Nephron progenitor cell (in vitro differentiated cells): ENCODE data around the gene CTRB2.

Source experiments
- DNase-seq: peaks from one replicate; pipeline ENCODE4 v3.0.0; 2021
- H3K27ac Mint-ChIP-seq: 2 replicates; pipeline ENCODE4 v1.8.0; 2021; ENCODE audit warnings: mild to moderate bottlenecking, moderate library complexity, mixed read lengths
- H3K27me3 Mint-ChIP-seq: 2 replicates; pipeline ENCODE4 v1.8.0; 2021; ENCODE audit warnings: mild to moderate bottlenecking, low read depth, mixed read lengths; ENCODE audit not compliant: poor library complexity
- H3K36me3 Mint-ChIP-seq: 2 replicates; pipeline ENCODE4 v1.8.0; 2021; ENCODE audit warnings: low read depth, mixed read lengths
- H3K4me1 Mint-ChIP-seq: 2 replicates; pipeline ENCODE4 v1.8.0; 2021; ENCODE audit warnings: mixed read lengths
- H3K4me3 Mint-ChIP-seq: 2 replicates; pipeline ENCODE4 v1.8.0; 2021; ENCODE audit warnings: mild to moderate bottlenecking, moderate library complexity, mixed read lengths
- H3K9me3 Mint-ChIP-seq: 2 replicates; pipeline ENCODE4 v1.8.0; 2021; ENCODE audit warnings: mild to moderate bottlenecking, moderate library complexity, mixed read lengths
- TF ChIP-seq, protein P1 (sequence below): fragments of 200-600 bp; sonication (generic); IDR thresholded peaks from 2 replicates; pipeline ENCODE4 v1.5.0; 2021; ENCODE audit warnings: antibody characterized with exemption

Gene CTRB2

DNA sequence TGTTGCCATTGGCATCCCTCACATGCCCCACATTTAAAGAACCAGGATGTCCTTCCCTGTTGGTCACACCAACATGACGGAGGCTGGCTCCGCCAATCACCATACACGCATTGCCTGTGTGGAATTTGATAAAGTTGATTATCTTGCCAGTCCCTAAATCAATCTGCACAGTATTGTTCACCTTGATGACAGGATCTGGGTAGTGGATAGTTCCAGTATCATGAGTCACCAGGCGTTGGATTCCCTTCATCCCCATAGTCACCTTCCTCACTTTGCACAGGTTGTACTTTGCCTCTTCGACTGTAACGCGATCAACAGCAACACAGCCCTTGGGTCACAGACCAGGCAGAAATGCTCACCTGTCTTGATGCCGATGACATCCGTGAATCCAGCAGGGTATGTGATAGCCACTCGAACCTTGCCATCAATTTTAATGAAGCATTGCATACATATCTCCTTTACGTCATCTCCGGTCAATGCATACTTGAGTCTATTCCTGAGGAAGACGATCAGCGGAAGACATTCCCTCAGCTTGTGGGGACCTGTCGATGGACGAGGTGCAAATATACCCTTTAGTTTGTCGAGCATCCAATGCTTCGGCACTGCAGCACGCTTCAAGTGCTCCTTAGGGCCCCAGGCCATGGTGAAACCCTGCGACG lies 14.2 kb downstream of the CTRB2 start:
- Mint-ChIP-seq H3K9me3 (peaks cover 11% of the 10 kb centered on the region), H3K36me3 (no peaks in the 10 kb centered on the region), H3K4me1 (peaks cover 8% of the 10 kb centered on the region), H3K4me3 (no peak overlapping the region), H3K27ac (no peak overlapping the region), H3K27me3 (peaks cover 17% of the 10 kb centered on the region)
- TF ChIP-seq, protein P1, sequence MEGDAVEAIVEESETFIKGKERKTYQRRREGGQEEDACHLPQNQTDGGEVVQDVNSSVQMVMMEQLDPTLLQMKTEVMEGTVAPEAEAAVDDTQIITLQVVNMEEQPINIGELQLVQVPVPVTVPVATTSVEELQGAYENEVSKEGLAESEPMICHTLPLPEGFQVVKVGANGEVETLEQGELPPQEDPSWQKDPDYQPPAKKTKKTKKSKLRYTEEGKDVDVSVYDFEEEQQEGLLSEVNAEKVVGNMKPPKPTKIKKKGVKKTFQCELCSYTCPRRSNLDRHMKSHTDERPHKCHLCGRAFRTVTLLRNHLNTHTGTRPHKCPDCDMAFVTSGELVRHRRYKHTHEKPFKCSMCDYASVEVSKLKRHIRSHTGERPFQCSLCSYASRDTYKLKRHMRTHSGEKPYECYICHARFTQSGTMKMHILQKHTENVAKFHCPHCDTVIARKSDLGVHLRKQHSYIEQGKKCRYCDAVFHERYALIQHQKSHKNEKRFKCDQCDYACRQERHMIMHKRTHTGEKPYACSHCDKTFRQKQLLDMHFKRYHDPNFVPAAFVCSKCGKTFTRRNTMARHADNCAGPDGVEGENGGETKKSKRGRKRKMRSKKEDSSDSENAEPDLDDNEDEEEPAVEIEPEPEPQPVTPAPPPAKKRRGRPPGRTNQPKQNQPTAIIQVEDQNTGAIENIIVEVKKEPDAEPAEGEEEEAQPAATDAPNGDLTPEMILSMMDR: no peak
- no peak for DNase-seq

DNA sequence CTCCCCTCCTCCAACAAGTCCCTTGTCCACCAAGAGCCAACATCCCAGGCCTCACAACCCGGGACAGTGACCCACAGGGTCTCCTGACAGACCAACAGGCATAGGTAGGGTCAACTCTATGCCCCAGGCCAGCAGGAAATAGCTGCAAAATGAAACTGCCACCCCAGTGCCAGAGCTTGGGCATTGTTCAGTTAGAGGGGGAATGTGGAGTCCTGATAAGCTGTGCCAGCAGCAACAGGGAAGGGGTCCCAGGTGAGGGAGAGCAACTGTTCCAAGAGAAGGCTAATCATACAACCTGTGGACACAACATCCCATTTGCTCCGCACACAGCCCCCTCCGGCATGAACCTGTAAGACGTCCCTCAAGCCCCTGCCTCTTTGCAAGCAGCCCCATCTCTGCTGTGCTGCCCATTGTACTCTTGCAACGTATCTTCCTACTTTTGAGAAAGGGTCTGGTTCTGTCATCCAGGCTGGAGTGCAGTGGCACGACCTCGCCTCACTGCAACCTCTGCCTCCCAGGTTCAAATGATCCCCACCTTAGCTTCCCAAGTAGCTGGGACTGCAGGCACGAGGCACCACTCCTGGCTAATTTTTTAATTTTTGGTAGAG lies 17.2 kb downstream of the CTRB2 start:
- no peak overlapping the region for H3K27ac Mint-ChIP-seq

DNA sequence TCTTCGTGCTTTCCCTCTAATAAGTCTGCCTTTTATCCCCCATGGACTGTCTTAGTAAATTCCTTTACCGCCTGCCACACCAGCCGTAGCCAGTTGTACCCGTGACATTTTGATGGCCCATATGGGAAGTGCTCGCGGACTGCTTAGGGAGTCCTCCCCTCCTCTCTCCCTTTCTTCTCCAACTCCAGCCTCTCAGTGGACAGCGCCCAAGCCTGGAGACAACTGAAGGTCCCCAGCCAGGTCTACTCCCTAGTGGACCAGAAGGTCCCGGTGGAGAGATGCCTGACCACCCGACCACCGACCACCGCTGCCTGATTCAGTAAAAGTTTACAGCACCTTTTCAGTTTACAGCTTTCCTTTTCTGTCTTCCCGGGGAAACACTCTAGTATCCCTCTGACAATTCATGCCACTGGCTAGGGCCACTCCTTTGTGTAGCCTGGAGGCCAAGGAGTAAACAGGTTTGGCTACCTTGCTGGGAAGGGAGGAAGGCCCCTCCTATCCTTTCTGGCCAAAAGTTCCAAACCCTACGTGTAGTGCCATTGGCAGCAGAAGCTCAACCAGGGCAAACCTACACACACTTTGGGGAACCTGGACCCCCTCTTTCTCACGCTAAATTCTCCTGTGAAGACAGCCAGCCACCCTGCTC lies 18.0 kb downstream of the CTRB2 start:
- TF ChIP-seq, protein P1: no peak
- Mint-ChIP-seq H3K36me3 (peaks cover 4% of the 10 kb centered on the region), H3K4me3 (no peak overlapping the region), H3K27me3 (peaks cover 13% of the 10 kb centered on the region), H3K9me3 (peaks cover 38% of the 10 kb centered on the region), H3K4me1 (peaks cover 7% of the 10 kb centered on the region), H3K27ac (no peak overlapping the region)
- DNase-seq: no peak

More for the DNA sequence above, 17.2 kb downstream of the CTRB2 start:
- DNase-seq: no peak
- TF ChIP-seq, protein P1: no peak
- Mint-ChIP-seq H3K4me1 (peaks cover 7% of the 10 kb centered on the region), H3K4me3 (no peak overlapping the region), H3K9me3 (peaks cover 34% of the 10 kb centered on the region), H3K36me3 (peaks cover 4% of the 10 kb centered on the region), H3K27me3 (peaks cover 13% of the 10 kb centered on the region)

DNA sequence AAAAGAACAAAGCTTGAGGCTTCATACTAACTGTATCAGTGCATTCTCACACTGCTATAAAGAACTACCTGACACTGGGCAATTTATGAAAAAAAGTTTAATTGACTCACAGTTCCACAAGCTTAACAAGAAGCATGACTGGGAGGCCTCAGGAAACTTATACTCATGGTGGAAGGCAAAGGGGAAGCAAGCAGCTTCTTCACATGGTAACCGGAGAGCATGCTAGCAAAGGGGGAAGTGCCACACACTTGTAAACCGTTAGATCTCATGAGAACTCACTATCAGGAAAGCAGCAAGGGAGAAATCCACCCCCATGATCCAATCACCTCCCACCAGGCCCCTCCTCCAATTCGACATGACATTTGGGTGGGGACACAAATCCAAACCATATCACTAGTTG lies 25.3 kb downstream of the CTRB2 start:
- Mint-ChIP-seq H3K9me3 (peaks cover 82% of the 10 kb centered on the region), H3K4me1 (no peaks in the 10 kb centered on the region), H3K36me3 (peaks cover 28% of the 10 kb centered on the region), H3K27me3 (peaks cover 7% of the 10 kb centered on the region), H3K27ac (no peak overlapping the region), H3K4me3 (no peak overlapping the region)
- no peak for DNase-seq
- TF ChIP-seq, protein P1: no peak

DNA sequence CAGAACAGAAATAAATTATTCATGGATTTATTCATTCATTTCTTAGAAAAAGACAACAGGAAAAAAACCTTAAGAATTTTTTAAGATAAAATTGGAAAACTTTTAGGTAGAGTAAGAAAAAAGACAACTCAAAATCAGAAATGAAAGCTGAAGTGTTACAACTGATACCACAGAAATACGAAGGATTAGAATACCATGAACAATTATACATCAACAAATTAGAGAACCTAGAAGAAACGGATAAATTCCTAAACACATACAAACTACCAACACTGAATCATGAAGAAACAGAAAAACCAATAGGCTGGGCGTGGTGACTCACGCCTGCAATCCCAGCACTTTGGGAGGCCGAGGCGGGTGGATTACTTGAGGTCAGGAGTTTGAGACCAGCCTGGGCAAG lies 27.8 kb downstream of the CTRB2 start:
- H3K4me1 Mint-ChIP-seq: no peaks in the 10 kb centered on the region
- peaks cover 9% of the 10 kb centered on the region for H3K27me3 Mint-ChIP-seq
- peaks cover 48% of the 10 kb centered on the region for H3K36me3 Mint-ChIP-seq
- H3K4me3 Mint-ChIP-seq: no peak overlapping the region
- TF ChIP-seq, protein P1: no peak
- no peak for DNase-seq
- H3K27ac Mint-ChIP-seq: no peak overlapping the region
- H3K9me3 Mint-ChIP-seq: peaks cover 89% of the 10 kb centered on the region
